Stimulated activated CD4-positive, alpha-beta T cell treated with anti-CD3 and anti-CD28 coated beads, Interleukin-1b, Interleukin-23, amount 100 ng/mL, for 48 hours (primary cell): ENCODE results near the gene RAB11FIP5.

ENCODE experiments used
- DNase-seq: peaks from one replicate; pipeline ENCODE4 v3.0.0-alpha.2; 2020

The RAB11FIP5 gene

DNA sequence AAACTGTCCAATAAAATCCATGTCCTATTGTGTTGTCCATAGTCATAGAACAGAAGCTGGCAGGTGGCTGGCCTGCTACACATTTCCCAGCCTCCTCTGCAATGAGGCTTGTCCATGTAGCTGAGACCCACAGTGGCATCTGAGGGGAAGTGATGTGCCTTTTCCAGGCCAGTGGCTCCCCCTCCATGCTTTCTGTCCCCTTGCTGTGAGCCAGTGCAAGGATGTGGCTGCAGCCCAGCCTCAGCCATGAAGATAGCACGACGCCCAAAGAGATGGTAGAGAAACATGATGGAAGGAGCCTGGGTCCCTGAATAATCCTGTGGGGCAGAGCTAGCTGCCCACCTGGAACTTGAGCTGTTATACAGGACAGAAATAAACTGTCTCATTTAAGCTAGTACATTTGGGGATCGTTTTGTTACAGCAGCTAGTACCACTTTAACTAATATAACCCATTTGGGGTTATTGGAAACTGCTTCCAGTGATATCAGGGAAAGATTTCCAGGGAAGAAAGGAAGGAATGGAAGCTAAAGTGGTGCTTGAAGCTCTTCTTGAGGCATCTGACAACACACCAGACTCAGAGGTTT is 81.6 kb downstream of the RAB11FIP5 start:
- DNase-seq: no peak

- no peak for DNase-seq
Observed at GRCh38 chr2:73028841-73029240, 83.9 kb downstream of the RAB11FIP5 start.

- no peak for DNase-seq
Observed at GRCh38 chr2:73027340-73027739, 85.4 kb downstream of the RAB11FIP5 start.

- no peak for DNase-seq
Observed at GRCh38 chr2:73023497-73023896, 89.3 kb downstream of the RAB11FIP5 start.
